Activated naive CD8-positive, alpha-beta T cell (primary cell): ENCODE data around the gene CKAP2L.

Experiments
- H3K27ac Mint-ChIP-seq: one replicate; pipeline ENCODE4 v1.8.0; 2021; ENCODE audit warnings: mixed read lengths
- H3K27me3 Mint-ChIP-seq: one replicate; pipeline ENCODE4 v1.8.0; 2021; ENCODE audit warnings: mixed read lengths
- H3K36me3 Mint-ChIP-seq: one replicate; pipeline ENCODE4 v1.8.0; 2021; ENCODE audit warnings: mixed read lengths
- H3K4me1 Mint-ChIP-seq: one replicate; pipeline ENCODE4 v1.8.0; 2021; ENCODE audit warnings: low read depth, mixed read lengths
- H3K4me3 Mint-ChIP-seq: one replicate; pipeline ENCODE4 v1.8.0; 2021; ENCODE audit warnings: mild to moderate bottlenecking, mixed read lengths
- H3K9me3 Mint-ChIP-seq: one replicate; pipeline ENCODE4 v1.8.0; 2021; ENCODE audit warnings: low read depth, mixed read lengths

CKAP2L gene

DNA sequence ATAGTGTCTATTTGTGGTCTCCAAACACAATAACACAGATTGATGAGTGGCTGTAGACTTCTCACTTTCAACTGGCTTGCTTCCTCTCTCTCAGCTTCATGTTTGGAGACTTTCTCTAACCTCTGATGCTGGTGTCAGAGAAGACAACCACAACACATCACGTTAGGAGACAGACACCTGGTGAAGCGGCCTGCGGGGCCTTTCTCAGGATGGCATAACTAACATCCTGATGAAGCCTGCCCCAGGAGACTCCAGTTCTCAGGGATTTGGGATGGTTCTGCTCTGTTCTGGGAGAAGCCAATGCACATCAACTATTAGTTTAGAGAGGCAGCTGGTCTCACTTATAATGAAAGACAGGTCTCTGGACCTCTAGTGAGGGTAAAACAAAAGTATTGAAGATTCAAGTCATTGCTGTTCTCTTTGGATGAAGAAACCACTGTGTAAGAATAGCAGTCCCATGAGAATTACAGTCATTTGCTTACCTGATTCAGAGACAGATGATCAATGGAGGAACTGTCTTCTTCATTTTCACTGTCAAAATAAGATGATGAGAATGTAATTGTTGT, 17.9 kb upstream of the CKAP2L start:
- no peak overlapping the region for H3K27ac Mint-ChIP-seq
- H3K4me3 Mint-ChIP-seq, result no peak overlapping the region
- peaks cover 4% of the 10 kb centered on the region for H3K4me1 Mint-ChIP-seq
- H3K27me3 Mint-ChIP-seq, result peaks cover 4% of the 10 kb centered on the region
- no peaks in the 10 kb centered on the region for H3K36me3 Mint-ChIP-seq
- no peaks in the 10 kb centered on the region for H3K9me3 Mint-ChIP-seq

DNA sequence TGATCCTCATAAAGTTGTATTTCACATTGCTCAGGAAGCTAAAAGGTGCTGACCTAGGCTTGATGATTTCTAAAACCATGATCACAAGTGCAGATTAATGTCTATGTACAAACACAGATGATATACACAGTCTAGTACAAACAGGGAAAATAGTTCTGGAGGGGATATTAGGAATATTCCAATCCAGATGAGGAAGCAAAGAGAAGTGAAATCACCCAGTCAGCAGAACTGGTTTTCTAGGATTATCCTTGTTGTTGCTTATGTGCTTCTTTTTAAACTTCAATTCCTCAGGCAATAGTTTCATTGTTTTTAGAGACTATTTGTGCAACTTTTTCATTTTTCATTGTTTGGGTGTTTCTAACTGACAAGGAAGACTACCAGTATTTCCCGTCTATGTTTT, 15.2 kb upstream of the CKAP2L start:
- H3K9me3 Mint-ChIP-seq, result no peaks in the 10 kb centered on the region
- no peaks in the 10 kb centered on the region for H3K36me3 Mint-ChIP-seq
- peaks cover 13% of the 10 kb centered on the region for H3K4me1 Mint-ChIP-seq
- peaks cover 4% of the 10 kb centered on the region for H3K27me3 Mint-ChIP-seq
- H3K27ac Mint-ChIP-seq, result no peak overlapping the region
- no peak overlapping the region for H3K4me3 Mint-ChIP-seq

DNA sequence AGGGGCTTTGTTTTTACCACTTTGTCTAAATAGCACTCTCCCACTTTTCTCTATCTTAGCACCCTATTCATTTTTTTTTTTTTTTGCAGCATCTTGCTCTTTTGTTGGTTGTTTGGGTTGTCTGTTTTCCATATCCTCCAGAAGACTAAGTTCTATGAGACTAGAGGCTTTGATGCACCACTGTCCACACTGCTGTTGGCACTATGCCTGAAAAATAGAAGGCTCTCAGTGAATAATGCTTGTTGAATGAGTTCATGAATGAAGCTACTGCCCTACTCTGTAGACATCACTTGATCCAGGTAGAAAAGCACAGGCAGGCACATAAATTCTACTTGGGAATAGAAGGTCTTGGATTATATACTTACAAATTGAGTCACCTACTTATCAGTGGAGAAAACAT, 12.6 kb upstream of the CKAP2L start:
- no peaks in the 10 kb centered on the region for H3K9me3 Mint-ChIP-seq
- no peak overlapping the region for H3K27ac Mint-ChIP-seq
- H3K4me3 Mint-ChIP-seq, result no peak overlapping the region
- peaks cover 2% of the 10 kb centered on the region for H3K27me3 Mint-ChIP-seq
- peaks cover 13% of the 10 kb centered on the region for H3K4me1 Mint-ChIP-seq
- H3K36me3 Mint-ChIP-seq, result no peaks in the 10 kb centered on the region

DNA sequence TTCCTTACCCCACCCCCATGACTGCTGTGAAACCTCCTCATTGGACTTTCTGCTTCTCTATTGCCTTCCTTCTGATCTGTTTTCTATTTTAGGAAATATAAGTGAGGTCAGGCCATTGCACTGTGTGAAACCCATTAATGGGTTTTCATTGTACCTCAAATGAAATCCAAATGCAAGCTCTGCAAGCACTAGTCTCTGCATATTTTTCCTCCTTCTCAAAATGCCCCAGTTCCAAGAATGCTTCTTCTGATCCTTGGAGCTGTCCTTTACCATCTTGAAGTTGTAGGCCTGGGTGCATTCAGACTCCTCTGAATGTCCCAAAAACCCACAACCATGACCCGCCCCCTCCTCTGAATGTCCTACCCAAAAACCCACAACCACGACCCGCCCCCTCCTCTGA, 11.7 kb upstream of the CKAP2L start:
- H3K4me1 Mint-ChIP-seq, result peaks cover 13% of the 10 kb centered on the region
- no peaks in the 10 kb centered on the region for H3K9me3 Mint-ChIP-seq
- no peaks in the 10 kb centered on the region for H3K36me3 Mint-ChIP-seq
- no peak overlapping the region for H3K4me3 Mint-ChIP-seq
- H3K27ac Mint-ChIP-seq, result no peak overlapping the region
- peaks cover 2% of the 10 kb centered on the region for H3K27me3 Mint-ChIP-seq

DNA sequence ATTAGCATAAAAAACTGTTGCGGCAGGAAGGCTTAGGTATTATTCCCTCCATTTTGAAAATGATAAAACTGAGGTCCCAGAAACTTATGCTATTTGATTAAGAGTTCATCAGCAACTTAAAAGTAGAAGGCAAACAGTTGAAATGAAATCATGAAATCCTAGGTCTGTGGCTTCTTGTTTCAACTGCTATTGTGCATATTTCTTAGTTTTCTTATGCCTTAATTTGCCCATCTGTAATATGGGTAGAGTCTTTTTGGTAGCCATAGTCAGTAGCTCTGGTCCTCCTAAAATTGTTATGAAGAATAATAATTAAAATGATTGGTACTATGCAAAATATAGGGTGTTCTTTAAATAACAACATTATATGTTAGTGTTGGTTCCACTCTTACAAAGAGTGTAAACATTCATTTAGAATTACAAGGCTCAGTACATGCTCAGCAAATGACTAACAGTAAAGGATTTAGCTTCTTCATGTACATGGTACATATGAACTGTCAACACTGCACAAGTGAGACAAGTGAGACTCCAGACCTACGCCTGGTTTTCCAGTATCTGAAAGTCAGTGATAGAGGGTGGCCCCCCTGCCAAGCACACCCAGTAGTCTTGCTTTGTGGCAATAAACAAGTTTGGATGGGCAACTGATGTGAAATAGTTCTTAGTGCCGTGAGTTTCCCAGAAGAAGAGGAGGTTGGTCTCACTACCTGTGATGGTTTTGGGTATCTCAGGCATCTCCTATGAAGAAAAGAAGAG, 10.3 kb upstream of the CKAP2L start:
- Mint-ChIP-seq H3K9me3 (no peaks in the 10 kb centered on the region), H3K4me3 (no peak overlapping the region), H3K27ac (no peak overlapping the region), H3K36me3 (no peaks in the 10 kb centered on the region), H3K27me3 (peaks cover 2% of the 10 kb centered on the region), H3K4me1 (peaks cover 13% of the 10 kb centered on the region)

DNA sequence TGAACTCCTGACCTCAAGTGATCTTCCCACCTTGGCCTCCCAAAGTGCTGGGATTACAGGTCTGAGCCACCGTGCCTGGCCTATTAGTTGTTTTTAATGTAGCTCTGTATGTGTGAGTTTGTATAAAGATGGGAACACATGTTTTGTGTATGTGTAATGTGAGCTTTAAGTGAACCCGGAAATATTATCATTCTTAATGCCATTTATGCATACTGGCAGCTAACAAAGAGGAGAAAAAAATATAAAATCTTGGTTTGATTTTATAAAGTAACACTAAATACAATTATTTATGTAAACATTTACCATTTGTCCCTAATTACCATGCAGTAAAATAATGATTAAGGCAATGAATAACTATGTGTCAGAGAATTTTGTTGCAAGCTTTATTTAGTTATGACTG, 9.1 kb upstream of the CKAP2L start:
- H3K27ac Mint-ChIP-seq, result no peak overlapping the region
- H3K27me3 Mint-ChIP-seq, result no peaks in the 10 kb centered on the region
- H3K36me3 Mint-ChIP-seq, result no peaks in the 10 kb centered on the region
- no peaks in the 10 kb centered on the region for H3K9me3 Mint-ChIP-seq
- H3K4me1 Mint-ChIP-seq, result peaks cover 13% of the 10 kb centered on the region
- no peak overlapping the region for H3K4me3 Mint-ChIP-seq

DNA sequence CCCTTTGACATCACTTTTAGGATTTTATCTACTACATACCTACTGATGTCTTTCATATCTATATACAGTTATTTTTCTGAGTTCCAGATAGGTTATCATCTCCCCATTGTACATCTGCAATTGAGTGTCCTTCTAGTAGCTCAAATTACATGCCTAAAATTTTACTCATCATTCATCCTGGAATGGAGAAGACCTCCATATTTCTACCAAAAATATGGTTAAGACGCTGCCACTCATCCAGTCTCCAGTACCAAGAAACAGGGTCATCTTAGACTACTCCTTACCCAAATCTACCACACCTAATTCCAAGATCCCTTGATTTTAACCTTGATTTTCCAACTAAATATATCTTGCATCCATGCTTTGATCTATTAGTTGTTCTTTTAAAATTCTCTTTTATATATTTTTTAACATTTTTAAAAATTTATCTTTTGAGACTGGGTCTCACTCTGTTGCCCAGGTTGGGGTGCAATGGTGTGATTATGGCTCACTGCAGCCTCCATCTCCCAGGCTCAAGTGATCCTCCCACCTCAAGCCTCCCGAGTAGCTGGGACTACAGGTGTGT, 8.6 kb upstream of the CKAP2L start:
- H3K9me3 Mint-ChIP-seq, result no peaks in the 10 kb centered on the region
- H3K36me3 Mint-ChIP-seq, result no peaks in the 10 kb centered on the region
- no peak overlapping the region for H3K27ac Mint-ChIP-seq
- H3K4me3 Mint-ChIP-seq, result no peak overlapping the region
- peaks cover 16% of the 10 kb centered on the region for H3K4me1 Mint-ChIP-seq
- no peaks in the 10 kb centered on the region for H3K27me3 Mint-ChIP-seq

DNA sequence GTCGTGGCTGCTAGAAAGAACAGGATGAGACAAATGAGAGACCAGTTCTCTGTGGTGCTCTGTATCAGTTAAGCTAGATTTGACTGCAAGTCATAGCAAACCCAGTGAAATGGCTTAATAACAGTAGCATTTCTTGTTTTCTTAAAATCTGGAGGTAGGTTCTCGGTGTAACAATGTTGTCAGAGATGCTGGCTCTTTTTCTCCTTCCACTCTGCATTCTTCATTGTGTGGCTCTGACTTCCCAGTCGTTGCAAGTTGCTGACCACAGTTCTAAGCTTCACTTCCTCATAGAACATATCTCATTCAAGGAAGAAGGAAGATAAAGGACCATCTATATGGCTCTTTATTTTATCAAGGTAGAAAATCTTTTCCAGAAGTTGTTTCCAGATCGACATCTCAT, 7.9 kb upstream of the CKAP2L start:
- Mint-ChIP-seq H3K4me1 (peaks cover 16% of the 10 kb centered on the region), H3K4me3 (no peak overlapping the region), H3K36me3 (no peaks in the 10 kb centered on the region), H3K27ac (no peak overlapping the region), H3K9me3 (no peaks in the 10 kb centered on the region), H3K27me3 (no peaks in the 10 kb centered on the region)

DNA sequence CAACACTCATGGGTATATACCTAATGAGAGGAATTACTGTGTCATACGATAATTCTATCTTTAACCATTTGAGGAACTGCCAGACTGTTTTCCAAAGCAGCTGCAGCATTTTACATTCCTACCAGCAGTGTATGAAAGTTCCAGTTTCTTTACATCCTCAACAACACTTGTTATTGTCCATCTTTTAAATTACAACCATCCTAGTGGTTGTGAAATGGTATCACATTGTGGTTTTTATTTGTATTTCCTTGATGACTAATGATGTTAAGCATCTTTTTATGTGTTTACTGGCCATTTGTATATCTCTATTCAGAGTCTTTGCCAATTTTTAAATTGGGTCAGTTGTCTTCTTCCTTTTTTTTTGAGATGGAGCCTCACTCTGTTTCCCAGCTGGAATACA, 4.0 kb upstream of the CKAP2L start:
- no peak overlapping the region for H3K27ac Mint-ChIP-seq
- H3K36me3 Mint-ChIP-seq, result no peaks in the 10 kb centered on the region
- H3K4me3 Mint-ChIP-seq, result no peak overlapping the region
- H3K27me3 Mint-ChIP-seq, result no peaks in the 10 kb centered on the region
- H3K4me1 Mint-ChIP-seq, result peaks cover 15% of the 10 kb centered on the region
- no peaks in the 10 kb centered on the region for H3K9me3 Mint-ChIP-seq

DNA sequence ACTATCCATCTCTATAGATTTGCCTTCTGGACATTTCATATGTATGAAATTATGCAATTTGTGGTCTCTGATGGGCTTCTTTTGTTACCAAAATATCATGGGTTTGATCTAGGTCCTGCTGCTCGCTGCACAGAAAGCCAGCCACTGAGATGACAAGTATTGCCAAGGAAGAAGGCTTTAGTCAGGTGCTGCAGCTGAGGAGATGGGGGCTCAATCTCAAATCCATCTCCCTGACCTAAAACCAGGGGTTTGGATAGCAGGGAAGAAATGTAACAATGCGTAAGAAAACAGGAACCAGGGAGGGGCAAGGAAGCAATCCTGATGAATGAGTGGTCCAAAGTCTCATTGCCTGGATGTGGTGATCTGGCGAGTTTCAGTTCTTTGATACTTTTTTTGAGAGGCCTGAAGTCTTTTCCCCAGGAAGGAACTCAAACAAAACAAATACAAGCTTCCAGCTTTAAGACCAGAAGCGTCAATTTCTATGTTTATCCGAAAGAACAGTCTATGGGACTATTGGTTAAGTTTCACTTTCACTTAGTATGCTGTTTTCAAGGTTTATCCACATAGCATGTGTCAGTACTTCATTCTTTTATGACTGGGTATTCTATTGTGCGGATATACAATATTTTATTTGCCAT, 3.4 kb upstream of the CKAP2L start:
- Mint-ChIP-seq H3K27ac (peak overlapping the region; percentile 10), H3K36me3 (no peaks in the 10 kb centered on the region), H3K4me3 (peak overlapping the region; percentile 17), H3K27me3 (no peaks in the 10 kb centered on the region), H3K9me3 (no peaks in the 10 kb centered on the region), H3K4me1 (peaks cover 17% of the 10 kb centered on the region)

DNA sequence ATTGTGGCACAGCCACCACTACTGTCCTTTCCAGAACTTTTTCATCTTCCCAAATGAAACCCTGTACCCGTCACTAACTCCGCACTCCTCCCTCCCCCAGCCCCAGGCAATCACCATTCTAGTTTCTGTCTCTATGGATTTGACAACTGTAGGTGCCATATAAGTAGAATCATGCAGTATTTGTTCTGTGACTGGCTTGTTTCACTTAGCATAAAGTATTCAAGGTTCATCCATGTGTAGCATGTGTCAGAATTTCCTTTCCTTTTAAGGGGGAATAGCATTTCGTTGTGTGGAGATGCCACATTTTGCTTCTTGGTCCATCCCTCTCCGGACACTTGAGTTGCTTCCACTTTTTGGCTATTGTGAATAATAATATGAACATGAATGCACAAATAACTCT, 842 bp upstream of the CKAP2L start:
- no peaks in the 10 kb centered on the region for H3K9me3 Mint-ChIP-seq
- no peaks in the 10 kb centered on the region for H3K27me3 Mint-ChIP-seq
- H3K36me3 Mint-ChIP-seq, result no peaks in the 10 kb centered on the region
- H3K4me1 Mint-ChIP-seq, result peaks cover 17% of the 10 kb centered on the region
- no peak overlapping the region for H3K27ac Mint-ChIP-seq
- H3K4me3 Mint-ChIP-seq, result peak overlapping the region; percentile 92

DNA sequence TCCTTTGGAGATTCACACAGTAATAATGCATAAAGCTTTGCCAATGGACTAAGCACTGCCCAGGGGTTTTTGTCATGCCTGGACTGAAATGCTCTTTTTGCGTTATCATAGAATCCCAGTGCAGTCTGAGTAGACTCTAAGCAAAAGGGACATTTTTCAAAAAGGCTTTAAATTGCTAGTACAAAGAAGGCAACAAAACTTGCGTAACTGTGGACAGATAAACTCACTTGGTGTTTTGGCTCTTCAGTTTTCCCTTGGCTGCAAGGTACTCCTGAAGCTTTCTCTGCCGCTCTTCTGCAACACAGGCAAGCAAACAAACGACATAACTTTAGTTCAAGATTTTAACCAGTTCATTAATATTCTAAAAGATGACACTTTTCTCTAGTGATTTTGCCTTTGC, 2.1 kb downstream of the CKAP2L start:
- Mint-ChIP-seq H3K4me1 (peaks cover 10% of the 10 kb centered on the region), H3K27ac (no peak overlapping the region), H3K27me3 (no peaks in the 10 kb centered on the region), H3K4me3 (no peak overlapping the region), H3K9me3 (no peaks in the 10 kb centered on the region), H3K36me3 (peaks cover 2% of the 10 kb centered on the region)

DNA sequence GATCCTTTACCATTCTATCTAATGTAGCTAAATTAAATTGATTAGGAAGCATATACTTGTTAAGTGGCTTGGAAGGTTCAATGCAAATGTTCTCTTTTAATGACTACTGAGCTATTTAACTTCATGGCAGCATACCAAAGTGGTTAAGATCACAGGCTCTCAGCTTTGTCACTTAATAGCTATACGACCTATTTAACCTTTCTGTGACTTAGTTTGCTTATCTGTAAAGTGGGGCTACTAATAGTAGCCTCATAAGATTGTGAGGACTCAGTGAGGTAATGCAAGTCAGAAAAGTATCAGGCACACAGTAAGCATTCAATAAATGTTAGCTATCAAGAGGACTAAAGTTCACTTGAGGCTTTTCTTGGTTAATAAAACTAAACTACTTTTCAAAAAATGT, 4.3 kb downstream of the CKAP2L start:
- Mint-ChIP-seq H3K9me3 (no peaks in the 10 kb centered on the region), H3K4me1 (peaks cover 6% of the 10 kb centered on the region), H3K27me3 (no peaks in the 10 kb centered on the region), H3K36me3 (peaks cover 2% of the 10 kb centered on the region), H3K4me3 (no peak overlapping the region), H3K27ac (no peak overlapping the region)

DNA sequence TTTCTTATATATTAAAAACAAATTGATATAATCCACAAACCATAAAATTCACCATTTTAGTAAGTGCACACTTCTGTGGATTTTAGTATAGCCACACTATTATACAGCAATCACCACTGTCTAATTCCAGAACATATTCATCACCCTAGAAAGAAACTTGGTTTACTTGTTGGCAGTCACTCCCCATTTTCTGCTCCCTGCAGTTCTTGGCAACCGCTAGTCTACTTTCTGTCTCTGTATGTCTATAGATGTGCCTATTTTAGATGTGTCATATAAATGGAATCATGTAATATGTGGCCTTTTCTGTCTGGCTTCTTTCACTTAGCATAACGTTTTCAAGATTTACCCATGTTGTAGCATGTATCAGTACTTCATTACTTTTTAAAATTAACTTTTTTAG, 5.7 kb downstream of the CKAP2L start:
- Mint-ChIP-seq H3K9me3 (no peaks in the 10 kb centered on the region), H3K27ac (no peak overlapping the region), H3K27me3 (no peaks in the 10 kb centered on the region), H3K4me3 (no peak overlapping the region), H3K36me3 (peaks cover 2% of the 10 kb centered on the region), H3K4me1 (peaks cover 2% of the 10 kb centered on the region)

DNA sequence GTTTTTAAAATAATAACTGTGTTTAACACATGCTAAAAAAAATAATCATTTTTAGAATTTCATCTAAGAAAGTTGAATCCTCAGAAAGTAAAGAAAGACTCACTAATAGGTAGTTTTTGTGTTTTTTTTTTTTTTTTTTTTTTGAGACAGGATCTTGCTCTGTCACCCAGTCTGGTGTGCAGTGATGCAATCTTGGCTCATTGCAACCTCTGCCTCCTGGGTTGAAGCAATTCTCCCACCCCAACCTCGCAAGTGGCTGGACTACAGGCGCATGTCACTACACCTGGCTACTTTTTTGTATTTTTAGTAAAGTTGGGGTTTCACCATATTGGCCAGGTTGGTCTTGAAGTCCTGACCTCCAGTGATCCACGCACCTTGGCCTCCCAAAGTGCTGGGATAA, 7.1 kb downstream of the CKAP2L start:
- Mint-ChIP-seq H3K9me3 (no peaks in the 10 kb centered on the region), H3K4me1 (no peaks in the 10 kb centered on the region), H3K27me3 (no peaks in the 10 kb centered on the region), H3K27ac (no peak overlapping the region), H3K4me3 (no peak overlapping the region), H3K36me3 (peaks cover 2% of the 10 kb centered on the region)
